HepG2 (cell line): ENCODE measurements around the gene TMEM38A. TPM values are rescaled to one million over a fixed set of nuclear protein-coding genes. Genes with fewer than 3 reads are reported as not detected.

Experiments used
- ATAC-seq: fragments of 200-7000 bp; cut with Tn5 transposase; 3 replicates; pipeline ENCODE4 v1.9.1; 2020; ENCODE audit warnings: mild to moderate bottlenecking, moderate library complexity
- BruUV-seq: library from RNA; stranded (reverse); fragments of 400-500 nt; replicated peaks from 2 replicates; lab custom pipeline; 2021; lab: Mats Ljungman, UMichigan
- CTCF ChIA-PET: fragments of 300-600 bp; formaldehyde crosslinking; extraction: SDS; loops from one replicate; lab custom pipeline; 2021; ENCODE audit warnings: low total read pairs, inconsistent platforms, low intra/inter-chr PET ratio; lab: Yijun Ruan, JAX
- POLR2A ChIA-PET: fragments of 350-600 bp; sonication (Branson Sonifier 250); formaldehyde crosslinking; loops from one replicate; lab custom pipeline; 2020; ENCODE audit warnings: antibody characterized with exemption, inconsistent platforms; lab: Yijun Ruan, JAX
- DNase-seq: peaks from one replicate; pipeline ENCODE4 v3.0.0-alpha.2; 2015; ENCODE audit warnings: low spot score
- FAIRE-seq: peaks from 3 replicates; lab custom pipeline; 2011; peaks lifted over from hg19 to GRCh38; lab: Jason Lieb, UNC
- H2AFZ ChIP-seq: one replicate; pipeline ENCODE4 v1.6.1; 2011; ENCODE audit warnings: low read length, inconsistent platforms
- H3K27ac ChIP-seq: fragments of 300-600 bp; 3 replicates; pipeline ENCODE4 v1.8.0; 2011; ENCODE audit warnings: mixed run types, mild to moderate bottlenecking, mixed read lengths, low read length, inconsistent platforms; ENCODE audit not compliant: insufficient read depth; ENCODE audit errors: extremely low read length
- H3K27me3 ChIP-seq, 2 experiments: fragments of 200-600 bp in 1 of 2; 2 replicates in 1 of 2; 3 replicates in 1 of 2; pipeline versions ENCODE4 v1.6.0 to v1.8.0; 2011; ENCODE audit warnings: low read length in 2 of 2, mild to moderate bottlenecking in 2 of 2, moderate library complexity in 2 of 2, inconsistent platforms in 1 of 2; ENCODE audit not compliant: insufficient read depth in 2 of 2, control insufficient read depth in 1 of 2
- H3K36me3 ChIP-seq, 2 experiments: fragments of 200-600 bp in 1 of 2; replicated peaks in 1 of 2; 2 replicates in 1 of 2; 3 replicates in 1 of 2; pipeline versions ENCODE4 v1.5.1 to v1.8.0; 2011; ENCODE audit warnings: low read length in 2 of 2, inconsistent platforms in 1 of 2; ENCODE audit not compliant: insufficient read depth in 2 of 2, control insufficient read depth in 1 of 2
- H3K4me1 ChIP-seq: 2 replicates; pipeline ENCODE4 v1.5.1; 2012; ENCODE audit warnings: low read length, inconsistent platforms; ENCODE audit not compliant: insufficient read depth
- H3K4me2 ChIP-seq: 2 replicates; pipeline ENCODE4 v1.6.0; 2011; ENCODE audit warnings: low read depth, low read length, inconsistent platforms
- H3K4me3 ChIP-seq, 3 experiments: fragments of 200-600 bp in 1 of 3; sonication (generic), shearing (Covaris generic) in 1 of 3; replicated peaks in 1 of 3; 2 replicates each; pipeline ENCODE4 v1.5.1; 2011 to 2016; ENCODE audit warnings: low read length in 3 of 3, inconsistent platforms in 2 of 3, low read depth in 2 of 3, mild to moderate bottlenecking in 2 of 3, control low read depth in 1 of 3, mixed read lengths in 1 of 3; ENCODE audit not compliant: insufficient read depth in 1 of 3
- H3K79me2 ChIP-seq: one replicate; pipeline ENCODE4 v1.6.1; 2011; ENCODE audit warnings: low read length, inconsistent platforms; ENCODE audit not compliant: insufficient read depth
- H3K9ac ChIP-seq: 2 replicates; pipeline ENCODE4 v1.6.0; 2011; ENCODE audit warnings: mild to moderate bottlenecking, low read depth, low read length, inconsistent platforms; ENCODE audit not compliant: insufficient read depth
- H3K9me3 ChIP-seq: 2 replicates; pipeline ENCODE4 v1.5.1; 2012; ENCODE audit warnings: mild to moderate bottlenecking, low read length
- H4K20me1 ChIP-seq: 2 replicates; pipeline ENCODE4 v1.6.0; 2011; ENCODE audit warnings: inconsistent platforms, mild to moderate bottlenecking, low read length, moderate library complexity; ENCODE audit not compliant: insufficient read depth
- HCFC1 ChIP-seq: fragments of 150-350 bp; IDR thresholded peaks from 2 replicates; pipeline ENCODE4 v1.6.1; 2014; ENCODE audit warnings: low read depth, low read length
- MXD1 ChIP-seq: sonication (generic); formaldehyde crosslinking; IDR thresholded peaks from 2 replicates; pipeline ENCODE4 v1.4.0; 2020; ENCODE audit warnings: mild to moderate bottlenecking, missing genetic modification reagents
- ZFP36 ChIP-seq: fragments of 150-350 bp; IDR thresholded peaks from 2 replicates; pipeline ENCODE4 v1.6.1; 2018; ENCODE audit warnings: borderline replicate concordance, low read length, low read depth; ENCODE audit not compliant: partially characterized antibody
- ZNF225 ChIP-seq: sonication (generic); formaldehyde crosslinking; IDR thresholded peaks from 2 replicates; pipeline ENCODE4 v1.4.0; 2020; ENCODE audit warnings: mild to moderate bottlenecking, missing genetic modification reagents
- ZNF326 ChIP-seq: sonication (generic); formaldehyde crosslinking; IDR thresholded peaks from 2 replicates; pipeline ENCODE4 v1.4.0; 2020; ENCODE audit warnings: missing genetic modification reagents, borderline replicate concordance
- ZNF431 ChIP-seq: sonication (generic); formaldehyde crosslinking; IDR thresholded peaks from 2 replicates; pipeline ENCODE4 v1.9.0; 2022; ENCODE audit warnings: missing genetic modification reagents, low read depth, mild to moderate bottlenecking, borderline replicate concordance
- ZNF839 ChIP-seq: sonication (generic); formaldehyde crosslinking; IDR thresholded peaks from 2 replicates; pipeline ENCODE4 v1.4.0; 2020; ENCODE audit warnings: missing genetic modification reagents, mild to moderate bottlenecking, borderline replicate concordance
- WGBS: methylation state at CpG from one replicate; pipeline ENCODE4 v1.1.6; 2017; ENCODE audit warnings: low lambda C conversion rate; 5-methylcytosine and 5-hydroxymethylcytosine counted together
- in situ Hi-C: cut with HindIII; loops from 2 replicates; pipeline ENCODE4 v1.10.0; 2017; ENCODE audit warnings: low pct_unique_long_range_greater_than_20kb; ENCODE audit not compliant: extremely low pct_ligation_motif_present
- intact Hi-C: fragments of 100-400 bp; cut with micrococcal nuclease; formaldehyde crosslinking; loops from one replicate; pipeline ENCODE4 v1.10.0; 2022; ENCODE audit not compliant: unreplicated experiment
- polyA plus RNA-seq, 8 experiments: library from polyadenylated mRNA; depleted of rRNA in 3 of 8; stranded (reverse) in 7 of 8; unstranded in 1 of 8; fragments of >200 nt; fragmentation: Illumina TruSeq in 4 of 8; extraction: Trizol in 4 of 8; gene quantifications; 2 replicates each; pipeline versions ENCODE4 v1.2.1 to v1.2.3, GENCODE V29; 2011 to 2016; ENCODE audit warnings: low read depth in 4 of 8, missing spikeins in 1 of 8, mixed read lengths in 1 of 8; ENCODE audit not compliant: insufficient read depth in 1 of 8
- total RNA-seq, 5 experiments: library from RNA; depleted of rRNA; stranded (reverse); fragments of >200 nt; fragmentation: Illumina TruSeq; extraction: Trizol; gene quantifications; 2 replicates each; pipeline ENCODE4 v1.2.3, GENCODE V29; 2016; ENCODE audit warnings: low read depth in 1 of 5

The TMEM38A gene
- total and polyA plus RNA-seq, 2 of the 13 experiments (the other 11 are each of a cell fraction or from before 2014, with no cell fraction given) = 4.8 to 6.8 TPM

- in situ Hi-C loops = loop anchor here (5.0 kb wide), 1 partner anchor 54 kb away; the partner anchor contains the start of gene SLC35E1
- peaks cover 4 to 32% of the 10 kb centered on the region in 2 experiments; a peak in 3 of 5 replicates for H3K36me3 ChIP-seq
- peaks cover 59% of the 10 kb centered on the region for H3K79me2 ChIP-seq
- peak overlapping the region; percentile 96 for H3K9ac ChIP-seq
- TF ChIP-seq ZNF431 (CRISPR knock-in tag) (0 out of 2 replicates have a peak, but pooled peaks have one; percentile 27), ZNF225 (no peak), ZFP36 (no peak), ZNF839 (CRISPR knock-in tag) (no peak), MXD1 (CRISPR knock-in tag) (no peak), HCFC1 (no peak), ZNF326 (CRISPR knock-in tag) (no peak)
- ChIA-PET CTCF (no interaction called here), POLR2A (interaction anchor here (1.5 kb wide), 1 partner anchor 34 kb away, joined by 5 read pairs; the partner anchor contains the start of gene TMEM38A)
- peak overlapping the region; percentile 84 to 98 (median 97) for H3K4me3 ChIP-seq
- peaks cover 6% of the 10 kb centered on the region for H4K20me1 ChIP-seq
- H3K9me3 ChIP-seq = no peaks in the 10 kb centered on the region
- peak overlapping the region; percentile 61 for H3K27ac ChIP-seq
- DNase-seq (no peak), ATAC-seq (no peak), FAIRE-seq (no peak)
- peak overlapping the region; percentile 90 for H3K4me2 ChIP-seq
- H3K27me3 ChIP-seq = no peaks in the 10 kb centered on the region; a peak in 1 of 5 replicates
- intact Hi-C loops = loop anchor here (5.0 kb wide), 1 partner anchor 54 kb away; the partner anchor contains the start of gene SLC35E1
- BruUV-seq = no TSS peak
- H2AFZ ChIP-seq = no peak overlapping the region
- 2% methylated on average over 9 of the region's 12 CpGs for WGBS
- peaks cover 41% of the 10 kb centered on the region for H3K4me1 ChIP-seq
Observed at GRCh38 chr19:16626796-16627192, 34.1 kb upstream of the TMEM38A start.
